IPS-NIHi7 (cell line): ENCODE measurements around the gene CCDC152.
A peak's percentile ranks its signal among the peaks of the same experiment; 100 is the strongest.
"Not testable (repeated sequence)": the region's sequence is repeated elsewhere in the genome, so short reads cannot be mapped to it uniquely, and the experiment has no call there.

Experiments used
- DNase-seq: peaks from one replicate; pipeline ENCODE4 v3.0.0; 2012; ENCODE audit warnings: mixed read lengths; ENCODE audit errors: extremely low spot score

CCDC152 gene

GRCh38 chr5:42812620-42813019 is 56.0 kb downstream of the CCDC152 start:
- DNase-seq, result no peak

- DNase-seq, result peak; percentile 50
Observed at GRCh38 chr5:42813533-42813932, 56.9 kb downstream of the CCDC152 start.

GRCh38 chr5:42816546-42816945 is 59.9 kb downstream of the CCDC152 start:
- not testable (repeated sequence) for DNase-seq

- DNase-seq, result no peak
Observed at GRCh38 chr5:42819745-42820144, 63.1 kb downstream of the CCDC152 start.

GRCh38 chr5:42822548-42822947 is 65.9 kb downstream of the CCDC152 start:
- DNase-seq, result no peak

- DNase-seq, result no peak
Observed at GRCh38 chr5:42824347-42824976, 67.8 kb downstream of the CCDC152 start.

GRCh38 chr5:42825422-42826148 is 69.0 kb downstream of the CCDC152 start:
- DNase-seq, result no peak

GRCh38 chr5:42826757-42827515 is 70.3 kb downstream of the CCDC152 start:
- no peak for DNase-seq

- no peak for DNase-seq
Observed at GRCh38 chr5:42828671-42829070, 72.1 kb downstream of the CCDC152 start.

GRCh38 chr5:42830924-42831323 is 74.3 kb downstream of the CCDC152 start:
- DNase-seq, result no peak

- no peak for DNase-seq
Observed at GRCh38 chr5:42832060-42832459, 75.4 kb downstream of the CCDC152 start.

GRCh38 chr5:42836070-42836769 is 79.6 kb downstream of the CCDC152 start:
- DNase-seq, result no peak

GRCh38 chr5:42837601-42838000 is 81.0 kb downstream of the CCDC152 start:
- DNase-seq, result no peak

GRCh38 chr5:42839196-42839595 is 82.6 kb downstream of the CCDC152 start:
- no peak for DNase-seq

GRCh38 chr5:42840269-42840668 is 83.7 kb downstream of the CCDC152 start:
- DNase-seq, result no peak

GRCh38 chr5:42840842-42841567 is 84.4 kb downstream of the CCDC152 start:
- no peak for DNase-seq

GRCh38 chr5:42842921-42843641 is 86.5 kb downstream of the CCDC152 start:
- DNase-seq, result no peak

- no peak for DNase-seq
Observed at GRCh38 chr5:42843675-42844292, 87.2 kb downstream of the CCDC152 start.

- not testable (repeated sequence) for DNase-seq
Observed at GRCh38 chr5:42844408-42844807, 87.8 kb downstream of the CCDC152 start.

- no peak for DNase-seq
Observed at GRCh38 chr5:42848545-42848944, 91.9 kb downstream of the CCDC152 start.
